Measurements from ENCODE around the gene DZIP1. TPM values are rescaled to one million over a fixed set of nuclear protein-coding genes. Genes with fewer than 3 reads are reported as not detected.

The DZIP1 gene
- total and polyA plus RNA-seq, 2 of the 13 experiments (the other 11 are each of a cell fraction or from before 2014, with no cell fraction given) = 11.0 to 36.7 TPM

DNA sequence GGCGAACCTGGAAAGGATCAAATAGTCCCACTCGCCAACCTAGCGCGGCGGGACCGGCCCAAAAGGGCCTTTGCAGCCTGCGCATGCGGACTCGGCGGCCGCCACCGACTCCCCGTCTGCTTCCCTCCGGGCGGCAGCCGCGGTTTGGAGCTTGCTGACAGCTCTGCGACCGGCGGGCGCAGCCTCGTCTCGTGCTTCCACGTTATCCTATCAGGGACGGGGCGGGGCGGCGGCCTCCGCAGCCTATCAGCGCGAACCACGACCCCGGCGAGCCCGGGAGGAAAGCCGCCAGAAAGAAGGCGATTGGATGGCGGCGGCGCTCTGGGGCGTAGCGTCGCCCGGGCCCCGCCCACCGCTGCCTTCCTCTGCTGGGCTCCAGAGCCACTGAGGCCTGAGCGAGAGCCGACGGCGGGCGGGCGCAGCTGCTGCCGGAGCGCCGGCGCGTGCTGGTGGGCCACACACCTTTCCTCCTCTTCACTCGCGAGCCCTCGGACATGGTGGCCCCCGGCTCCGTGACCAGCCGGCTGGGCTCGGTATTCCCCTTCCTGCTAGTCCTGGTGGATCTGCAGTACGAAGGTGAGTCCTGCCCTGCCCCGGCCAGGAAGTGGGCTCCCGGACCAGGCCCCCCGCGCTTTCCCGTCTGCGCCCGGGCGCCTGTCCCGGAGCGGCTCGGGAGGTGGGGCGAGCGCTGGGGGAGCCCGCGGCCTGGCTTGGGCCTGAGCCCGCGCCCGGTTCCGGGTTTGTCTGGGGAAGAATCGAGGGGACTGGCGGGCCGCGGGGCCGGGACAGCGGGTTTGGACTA, 32.5 kb upstream of the DZIP1 start, which contains the start of gene DNAJC3 (continued):
- TF ChIP-seq, protein P1, sequence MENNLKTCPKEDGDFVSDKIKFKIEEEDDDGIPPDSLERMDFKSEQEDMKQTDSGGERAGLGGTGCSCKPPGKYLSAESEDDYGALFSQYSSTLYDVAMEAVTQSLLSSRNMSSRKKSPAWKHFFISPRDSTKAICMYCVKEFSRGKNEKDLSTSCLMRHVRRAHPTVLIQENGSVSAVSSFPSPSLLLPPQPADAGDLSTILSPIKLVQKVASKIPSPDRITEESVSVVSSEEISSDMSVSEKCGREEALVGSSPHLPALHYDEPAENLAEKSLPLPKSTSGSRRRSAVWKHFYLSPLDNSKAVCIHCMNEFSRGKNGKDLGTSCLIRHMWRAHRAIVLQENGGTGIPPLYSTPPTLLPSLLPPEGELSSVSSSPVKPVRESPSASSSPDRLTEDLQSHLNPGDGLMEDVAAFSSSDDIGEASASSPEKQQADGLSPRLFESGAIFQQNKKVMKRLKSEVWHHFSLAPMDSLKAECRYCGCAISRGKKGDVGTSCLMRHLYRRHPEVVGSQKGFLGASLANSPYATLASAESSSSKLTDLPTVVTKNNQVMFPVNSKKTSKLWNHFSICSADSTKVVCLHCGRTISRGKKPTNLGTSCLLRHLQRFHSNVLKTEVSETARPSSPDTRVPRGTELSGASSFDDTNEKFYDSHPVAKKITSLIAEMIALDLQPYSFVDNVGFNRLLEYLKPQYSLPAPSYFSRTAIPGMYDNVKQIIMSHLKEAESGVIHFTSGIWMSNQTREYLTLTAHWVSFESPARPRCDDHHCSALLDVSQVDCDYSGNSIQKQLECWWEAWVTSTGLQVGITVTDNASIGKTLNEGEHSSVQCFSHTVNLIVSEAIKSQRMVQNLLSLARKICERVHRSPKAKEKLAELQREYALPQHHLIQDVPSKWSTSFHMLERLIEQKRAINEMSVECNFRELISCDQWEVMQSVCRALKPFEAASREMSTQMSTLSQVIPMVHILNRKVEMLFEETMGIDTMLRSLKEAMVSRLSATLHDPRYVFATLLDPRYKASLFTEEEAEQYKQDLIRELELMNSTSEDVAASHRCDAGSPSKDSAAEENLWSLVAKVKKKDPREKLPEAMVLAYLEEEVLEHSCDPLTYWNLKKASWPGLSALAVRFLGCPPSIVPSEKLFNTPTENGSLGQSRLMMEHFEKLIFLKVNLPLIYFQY (CRISPR knock-in tag; IDR thresholded peaks at IDR 0.05; ENCODE audit: borderline replicate concordance) = peak; percentile 92
- TF ChIP-seq, protein P2, sequence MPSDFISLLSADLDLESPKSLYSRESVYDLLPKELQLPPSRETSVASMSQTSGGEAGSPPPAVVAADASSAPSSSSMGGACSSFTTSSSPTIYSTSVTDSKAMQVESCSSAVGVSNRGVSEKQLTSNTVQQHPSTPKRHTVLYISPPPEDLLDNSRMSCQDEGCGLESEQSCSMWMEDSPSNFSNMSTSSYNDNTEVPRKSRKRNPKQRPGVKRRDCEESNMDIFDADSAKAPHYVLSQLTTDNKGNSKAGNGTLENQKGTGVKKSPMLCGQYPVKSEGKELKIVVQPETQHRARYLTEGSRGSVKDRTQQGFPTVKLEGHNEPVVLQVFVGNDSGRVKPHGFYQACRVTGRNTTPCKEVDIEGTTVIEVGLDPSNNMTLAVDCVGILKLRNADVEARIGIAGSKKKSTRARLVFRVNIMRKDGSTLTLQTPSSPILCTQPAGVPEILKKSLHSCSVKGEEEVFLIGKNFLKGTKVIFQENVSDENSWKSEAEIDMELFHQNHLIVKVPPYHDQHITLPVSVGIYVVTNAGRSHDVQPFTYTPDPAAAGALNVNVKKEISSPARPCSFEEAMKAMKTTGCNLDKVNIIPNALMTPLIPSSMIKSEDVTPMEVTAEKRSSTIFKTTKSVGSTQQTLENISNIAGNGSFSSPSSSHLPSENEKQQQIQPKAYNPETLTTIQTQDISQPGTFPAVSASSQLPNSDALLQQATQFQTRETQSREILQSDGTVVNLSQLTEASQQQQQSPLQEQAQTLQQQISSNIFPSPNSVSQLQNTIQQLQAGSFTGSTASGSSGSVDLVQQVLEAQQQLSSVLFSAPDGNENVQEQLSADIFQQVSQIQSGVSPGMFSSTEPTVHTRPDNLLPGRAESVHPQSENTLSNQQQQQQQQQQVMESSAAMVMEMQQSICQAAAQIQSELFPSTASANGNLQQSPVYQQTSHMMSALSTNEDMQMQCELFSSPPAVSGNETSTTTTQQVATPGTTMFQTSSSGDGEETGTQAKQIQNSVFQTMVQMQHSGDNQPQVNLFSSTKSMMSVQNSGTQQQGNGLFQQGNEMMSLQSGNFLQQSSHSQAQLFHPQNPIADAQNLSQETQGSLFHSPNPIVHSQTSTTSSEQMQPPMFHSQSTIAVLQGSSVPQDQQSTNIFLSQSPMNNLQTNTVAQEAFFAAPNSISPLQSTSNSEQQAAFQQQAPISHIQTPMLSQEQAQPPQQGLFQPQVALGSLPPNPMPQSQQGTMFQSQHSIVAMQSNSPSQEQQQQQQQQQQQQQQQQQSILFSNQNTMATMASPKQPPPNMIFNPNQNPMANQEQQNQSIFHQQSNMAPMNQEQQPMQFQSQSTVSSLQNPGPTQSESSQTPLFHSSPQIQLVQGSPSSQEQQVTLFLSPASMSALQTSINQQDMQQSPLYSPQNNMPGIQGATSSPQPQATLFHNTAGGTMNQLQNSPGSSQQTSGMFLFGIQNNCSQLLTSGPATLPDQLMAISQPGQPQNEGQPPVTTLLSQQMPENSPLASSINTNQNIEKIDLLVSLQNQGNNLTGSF (CRISPR knock-in tag; IDR thresholded peaks at IDR 0.05) = 0 out of 2 replicates have a peak, but pooled peaks have one; percentile 45
- TF ChIP-seq KDM3A (CRISPR knock-in tag; IDR thresholded peaks at IDR 0.05; ENCODE audit: low read depth) = peak; percentile 56; the same call in 1 of the 2 replicates
- TF ChIP-seq, protein P3, sequence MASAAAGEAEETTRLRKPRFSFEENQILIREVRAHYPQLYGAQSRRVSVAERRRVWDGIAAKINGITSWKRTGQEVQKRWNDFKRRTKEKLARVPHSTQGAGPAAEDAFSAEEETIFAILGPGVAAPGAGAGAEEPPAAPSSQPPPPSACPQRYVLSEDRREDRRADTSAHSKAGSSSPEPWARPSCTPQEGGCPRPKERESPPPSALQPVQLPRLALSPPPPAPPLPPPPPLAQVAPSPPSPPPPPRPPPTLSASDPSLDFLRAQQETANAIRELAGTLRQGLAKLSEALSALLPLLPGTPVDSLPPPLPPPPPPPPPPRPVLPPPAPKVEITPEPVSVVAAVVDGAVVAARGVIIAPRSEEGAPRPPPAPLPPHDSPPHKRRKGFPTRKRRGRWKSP (CRISPR knock-in tag; IDR thresholded peaks at IDR 0.05) = peak; percentile 70
- peak; percentile 75; the same call in 1 of the 2 replicates for TF ChIP-seq ZNF274 (CRISPR knock-in tag; IDR thresholded peaks at IDR 0.05)
- TF ChIP-seq SMC3 (IDR thresholded peaks at IDR 0.05; ENCODE audit: low read length) = no peak
- TF ChIP-seq GATAD2A (CRISPR knock-in tag; IDR thresholded peaks at IDR 0.05) = no peak; the same call in 1 of the 2 replicates
- TF ChIP-seq ZNF878 (CRISPR knock-in tag; IDR thresholded peaks at IDR 0.05) = 0 out of 2 replicates have a peak, but pooled peaks have one; percentile 80
- TF ChIP-seq, protein P4, sequence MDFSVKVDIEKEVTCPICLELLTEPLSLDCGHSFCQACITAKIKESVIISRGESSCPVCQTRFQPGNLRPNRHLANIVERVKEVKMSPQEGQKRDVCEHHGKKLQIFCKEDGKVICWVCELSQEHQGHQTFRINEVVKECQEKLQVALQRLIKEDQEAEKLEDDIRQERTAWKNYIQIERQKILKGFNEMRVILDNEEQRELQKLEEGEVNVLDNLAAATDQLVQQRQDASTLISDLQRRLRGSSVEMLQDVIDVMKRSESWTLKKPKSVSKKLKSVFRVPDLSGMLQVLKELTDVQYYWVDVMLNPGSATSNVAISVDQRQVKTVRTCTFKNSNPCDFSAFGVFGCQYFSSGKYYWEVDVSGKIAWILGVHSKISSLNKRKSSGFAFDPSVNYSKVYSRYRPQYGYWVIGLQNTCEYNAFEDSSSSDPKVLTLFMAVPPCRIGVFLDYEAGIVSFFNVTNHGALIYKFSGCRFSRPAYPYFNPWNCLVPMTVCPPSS (IDR thresholded peaks at IDR 0.05) = no peak
- TF ChIP-seq, protein P5, sequence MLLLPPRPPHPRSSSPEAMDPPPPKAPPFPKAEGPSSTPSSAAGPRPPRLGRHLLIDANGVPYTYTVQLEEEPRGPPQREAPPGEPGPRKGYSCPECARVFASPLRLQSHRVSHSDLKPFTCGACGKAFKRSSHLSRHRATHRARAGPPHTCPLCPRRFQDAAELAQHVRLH (CRISPR knock-in tag; IDR thresholded peaks at IDR 0.05; ENCODE audit: borderline replicate concordance, low read depth) = 0 out of 2 replicates have a peak, but pooled peaks have one; percentile 42
- peak; percentile 23; the same call in 1 of the 2 replicates for TF ChIP-seq SOX5 (CRISPR knock-in tag; IDR thresholded peaks at IDR 0.05; ENCODE audit: borderline replicate concordance)
- TF ChIP-seq ATF1 (CRISPR knock-in tag; IDR thresholded peaks at IDR 0.05) = peak; percentile 63; the same call in 1 of the 2 replicates
- TF ChIP-seq NRL (CRISPR knock-in tag; IDR thresholded peaks at IDR 0.05; ENCODE audit: borderline replicate concordance) = peak; percentile 37; the same call in 1 of the 2 replicates
- TF ChIP-seq SRSF9 (IDR thresholded peaks at IDR 0.05; ENCODE audit: borderline replicate concordance, insufficient read depth, low read depth, low read length, poor library complexity, severe bottlenecking) = no peak
- TF ChIP-seq THAP11 (CRISPR knock-in tag; IDR thresholded peaks at IDR 0.05) = peak; percentile 72
- TF ChIP-seq BRCA1 (CRISPR knock-in tag; IDR thresholded peaks at IDR 0.05) = no peak
- TF ChIP-seq ZNF772 (CRISPR knock-in tag; IDR thresholded peaks at IDR 0.05) = peak; percentile 83

Measured in HepG2 (cell line).